A549 (cell line): Measurements from ENCODE around the gene POGK. TPM values are rescaled to one million over a fixed set of nuclear protein-coding genes. Genes with fewer than 3 reads are reported as not detected.

Experiments
- ATAC-seq, 2 experiments: fragments of 200-7000 bp in 1 of 2; fragments of >200 bp in 1 of 2; cut with Nextera tagmentation in 1 of 2; cut with Tn5 transposase in 1 of 2; 3 replicates each; pipeline versions ENCODE4 v1.8.0 to v1.9.1; 2018 to 2020; ENCODE audit warnings: mild to moderate bottlenecking in 1 of 2, moderate library complexity in 1 of 2
- CTCF ChIA-PET: fragments of 300-600 bp; sonication (Branson Sonifier 250); formaldehyde crosslinking; extraction: SDS; loops from one replicate; lab custom pipeline; 2021; ENCODE audit warnings: antibody characterized with exemption, inconsistent platforms; lab: Yijun Ruan, JAX
- POLR2A ChIA-PET: fragments of 350-600 bp; formaldehyde crosslinking; extraction: SDS; loops from one replicate; lab custom pipeline; 2021; ENCODE audit warnings: antibody characterized with exemption, inconsistent platforms; lab: Yijun Ruan, JAX
- DNase-seq, 2 experiments: peaks; one replicate each; pipeline versions ENCODE4 v3.0.0 to v3.0.0-alpha.2; 2011 to 2016; ENCODE audit warnings: low read depth in 1 of 2, low spot score in 1 of 2
- FAIRE-seq: peaks from 2 replicates; lab custom pipeline; 2011; peaks lifted over from hg19 to GRCh38; lab: Jason Lieb, UNC
- H3K27ac ChIP-seq, 2 experiments: fragments of >200 bp; sonication (Bioruptor Twin); formaldehyde crosslinking; 3 replicates each; pipeline ENCODE4 v1.5.1; 2016 to 2017
- H3K4me1 ChIP-seq: fragments of >200 bp; sonication (Bioruptor Twin); formaldehyde crosslinking; 3 replicates; pipeline ENCODE4 v1.6.1; 2016
- H3K4me2 ChIP-seq: fragments of >200 bp; sonication (Bioruptor Twin); formaldehyde crosslinking; 3 replicates; pipeline ENCODE4 v1.6.1; 2016
- H3K4me3 ChIP-seq: fragments of >200 bp; sonication (Bioruptor Twin); formaldehyde crosslinking; 3 replicates; pipeline ENCODE4 v1.5.1; 2016
- H3K9me3 ChIP-seq: fragments of >200 bp; sonication (Bioruptor Twin); formaldehyde crosslinking; 3 replicates; pipeline ENCODE4 v1.6.1; 2016
- ATOH8 ChIP-seq: fragments of 250-450 bp; sonication (Bioruptor Pico); IDR thresholded peaks from 2 replicates; pipeline ENCODE4 v1.5.0; 2020; ENCODE audit warnings: low read depth, mild to moderate bottlenecking, moderate library complexity
- CBX8 ChIP-seq: fragments of 200-600 bp; sonication (generic); IDR thresholded peaks from 2 replicates; pipeline ENCODE4 v1.6.1; 2016
- CEBPB ChIP-seq, 2 experiments: fragments of >200 bp in 1 of 2; sonication (Bioruptor Twin) in 1 of 2; formaldehyde crosslinking in 1 of 2; IDR thresholded peaks; 2 replicates each; pipeline ENCODE4 v1.6.1; 2012 to 2016
- CHD2 ChIP-seq: fragments of 150-350 bp; IDR thresholded peaks from 2 replicates; pipeline ENCODE4 v1.6.1; 2014; ENCODE audit warnings: low read length; ENCODE audit not compliant: partially characterized antibody
- CTCF ChIP-seq: fragments of >200 bp; sonication (Bioruptor Twin); formaldehyde crosslinking; IDR thresholded peaks from 3 replicates; pipeline ENCODE4 v1.5.1; 2016
- EHF ChIP-seq: fragments of 250-450 bp; sonication (Bioruptor Pico); IDR thresholded peaks from 2 replicates; pipeline ENCODE4 v1.5.0; 2020; ENCODE audit warnings: mild to moderate bottlenecking
- EHMT2 ChIP-seq: fragments of 200-600 bp; sonication (generic); IDR thresholded peaks from 2 replicates; pipeline ENCODE4 v1.6.1; 2016; ENCODE audit warnings: antibody characterized with exemption, low read depth, mild to moderate bottlenecking, moderate library complexity
- FOSL2 ChIP-seq, 2 experiments: fragments of 450-650 bp in 1 of 2; fragments of >200 bp in 1 of 2; sonication (Bioruptor Twin) in 1 of 2; formaldehyde crosslinking; IDR thresholded peaks; 2 replicates each; pipeline versions ENCODE4 v1.5.0 to v1.6.1; 2016 to 2020; ENCODE audit warnings: mild to moderate bottlenecking in 1 of 2, moderate library complexity in 1 of 2
- FOXS1 ChIP-seq: fragments of 250-450 bp; sonication (Bioruptor Pico); IDR thresholded peaks from 2 replicates; pipeline ENCODE4 v1.5.0; 2020; ENCODE audit warnings: mild to moderate bottlenecking, moderate library complexity
- GATA3 ChIP-seq: IDR thresholded peaks from 2 replicates; pipeline ENCODE4 v1.6.1; 2012; ENCODE audit warnings: borderline replicate concordance
- HEYL ChIP-seq: fragments of 250-450 bp; sonication (Bioruptor Pico); IDR thresholded peaks from 2 replicates; pipeline ENCODE4 v1.8.0; 2021; ENCODE audit warnings: mild to moderate bottlenecking, moderate library complexity
- HMGXB4 ChIP-seq: fragments of 250-450 bp; sonication (Bioruptor Pico); IDR thresholded peaks from 2 replicates; pipeline ENCODE4 v1.5.0; 2021; ENCODE audit warnings: mild to moderate bottlenecking, moderate library complexity, borderline replicate concordance
- HOXA7 ChIP-seq: fragments of 250-450 bp; sonication (Bioruptor Pico); IDR thresholded peaks from 2 replicates; pipeline ENCODE4 v1.5.0; 2020; ENCODE audit warnings: mild to moderate bottlenecking, moderate library complexity
- KDM1A ChIP-seq: fragments of 200-600 bp; sonication (generic); IDR thresholded peaks from 2 replicates; pipeline ENCODE4 v1.6.1; 2016; ENCODE audit warnings: low read depth, mild to moderate bottlenecking
- KDM5A ChIP-seq: fragments of 200-600 bp; sonication (generic); IDR thresholded peaks from 2 replicates; pipeline ENCODE4 v1.6.1; 2016; ENCODE audit warnings: antibody characterized with exemption, mild to moderate bottlenecking
- NFE2L2 ChIP-seq: fragments of 150-350 bp; conservative IDR thresholded peaks from 2 replicates; pipeline ENCODE4 v1.6.1; 2014; ENCODE audit warnings: low read length
- PBX3 ChIP-seq: IDR thresholded peaks from 2 replicates; pipeline ENCODE4 v1.6.1; 2012
- SMC3 ChIP-seq: fragments of >200 bp; sonication (Bioruptor Twin); formaldehyde crosslinking; IDR thresholded peaks from 3 replicates; pipeline ENCODE4 v1.6.1; 2018; ENCODE audit warnings: inconsistent platforms
- SREBF2 ChIP-seq: fragments of 450-650 bp; IDR thresholded peaks from 2 replicates; pipeline ENCODE4 v1.6.1; 2014; ENCODE audit warnings: mild to moderate bottlenecking, moderate library complexity
- USF2 ChIP-seq: fragments of 450-650 bp; IDR thresholded peaks from 2 replicates; pipeline ENCODE4 v1.6.1; 2014; ENCODE audit warnings: antibody characterized with exemption
- ZC3H11A ChIP-seq: fragments of 450-650 bp; IDR thresholded peaks from 2 replicates; pipeline ENCODE4 v1.6.1; 2014; ENCODE audit warnings: antibody characterized with exemption, mild to moderate bottlenecking
- ZFP36 ChIP-seq: fragments of 450-650 bp; IDR thresholded peaks from 2 replicates; pipeline ENCODE4 v1.6.1; 2014; ENCODE audit warnings: borderline replicate concordance; ENCODE audit not compliant: partially characterized antibody
- ZNF302 ChIP-seq: fragments of 250-450 bp; sonication (Bioruptor Pico); IDR thresholded peaks from 2 replicates; pipeline ENCODE4 v1.9.0; 2021; ENCODE audit warnings: inconsistent platforms, mild to moderate bottlenecking, moderate library complexity
- ZSCAN20 ChIP-seq: fragments of 250-450 bp; sonication (Bioruptor Pico); IDR thresholded peaks from 2 replicates; pipeline ENCODE4 v1.8.0; 2022; ENCODE audit warnings: mild to moderate bottlenecking, moderate library complexity
- WGBS: methylation state at CpG from one replicate; pipeline ENCODE4 v1.1.6; 2017; ENCODE audit errors: missing lambda C conversion rate; 5-methylcytosine and 5-hydroxymethylcytosine counted together
- polyA plus RNA-seq, 4 experiments: library from polyadenylated mRNA; depleted of rRNA in 3 of 4; stranded (reverse); fragments of >200 nt; fragmentation: RNase III in 1 of 4; extraction: RNeasy Plus Mini Kit Qiagen cat#74134 plus additional on column Dnase treatment in 1 of 4; gene quantifications; 2 replicates in 3 of 4; 3 replicates in 1 of 4; pipeline ENCODE4 v1.2.3, GENCODE V29; 2011 to 2017

Gene POGK
- polyA plus RNA-seq, 2 of the 4 experiments (the other 2 are of a cell fraction) = 27.4 to 37.2 TPM

GRCh38 chr1:166858726-166859419, 19.6 kb downstream of the POGK start:
- 89% methylated on average over 7 of the region's 7 CpGs for WGBS
- FAIRE-seq = no peak
- POLR2A ChIA-PET = interaction anchor here (1.5 kb wide), 1 partner anchor 17 kb away, joined by 7 read pairs; the partner anchor contains the start of gene TADA1
- ATAC-seq = peak in 1 of 2 experiments; percentile 32; a peak in 3 of 6 replicates
- no peaks in the 10 kb centered on the region for H3K4me1 ChIP-seq
- no peaks in the 10 kb centered on the region for H3K9me3 ChIP-seq
- TF ChIP-seq FOSL2 (IDR thresholded peaks at IDR 0.05) = no peak
- no peak for TF ChIP-seq FOSL2 (CRISPR knock-in tag; IDR thresholded peaks at IDR 0.05)
- TF ChIP-seq PBX3 = no peak
- TF ChIP-seq SMC3 = no peak
- no peak for TF ChIP-seq CHD2
- TF ChIP-seq ZFP36 = no peak
- TF ChIP-seq ATOH8 (CRISPR knock-in tag) = no peak
- no peak for TF ChIP-seq EHF
- TF ChIP-seq NFE2L2 = no peak
- TF ChIP-seq HEYL (CRISPR knock-in tag) = no peak
- no peak for TF ChIP-seq HOXA7 (CRISPR knock-in tag)
- TF ChIP-seq CEBPB (IDR thresholded peaks at IDR 0.05) = no peak
- TF ChIP-seq ZC3H11A = no peak
- TF ChIP-seq HMGXB4 = no peak
- TF ChIP-seq SREBF2 = no peak
- no peak for TF ChIP-seq FOXS1 (CRISPR knock-in tag)
- CTCF ChIA-PET = interaction anchor here (0.8 kb wide), 1 partner anchor 10 kb away, joined by 3 read pairs; no protein-coding TSS in a partner anchor
- no peak overlapping the region for H3K4me2 ChIP-seq
- H3K4me3 ChIP-seq = no peak overlapping the region
- DNase-seq = no peak
- no peak overlapping the region for H3K27ac ChIP-seq

- H3K4me2 ChIP-seq = no peak overlapping the region
- no peaks in the 10 kb centered on the region for H3K4me1 ChIP-seq
- no peak for TF ChIP-seq KDM1A
- TF ChIP-seq CTCF = no peak
- TF ChIP-seq PBX3 = no peak
- TF ChIP-seq CBX8 = no peak
- TF ChIP-seq KDM5A = no peak
- TF ChIP-seq CEBPB (IDR thresholded peaks at IDR 0.05) = no peak
- no peak for TF ChIP-seq NFE2L2
- no peak for TF ChIP-seq GATA3
- TF ChIP-seq USF2 = no peak
- no peak for TF ChIP-seq FOXS1 (CRISPR knock-in tag)
- no peak for TF ChIP-seq EHMT2
- TF ChIP-seq ZSCAN20 (CRISPR knock-in tag) = no peak
- TF ChIP-seq ZNF302 = no peak
- ChIA-PET POLR2A (no interaction called here), CTCF (interaction anchor here (0.8 kb wide), 1 partner anchor 12 kb away, joined by 3 read pairs; no protein-coding TSS in a partner anchor)
- ATAC-seq (peak; percentile 59 to 60; a peak in 4 of 6 replicates), FAIRE-seq (no peak), DNase-seq (no peak)
- no peak overlapping the region for H3K27ac ChIP-seq
- H3K4me3 ChIP-seq = no peak overlapping the region
- 90% methylated on average over 5 of the region's 5 CpGs for WGBS
- H3K9me3 ChIP-seq = no peaks in the 10 kb centered on the region
These were observed 20.3 kb downstream of the POGK start for GRCh38 chr1:166859597-166859996.
